NB4 (cell line): ENCODE results near the gene RNU6-9.

ENCODE experiments used
- DNase-seq: peaks from one replicate; pipeline ENCODE4 v3.0.0; 2010; ENCODE audit warnings: low read depth
- H3K4me3 ChIP-seq: one replicate; pipeline ENCODE4 v1.5.1; 2011; ENCODE audit warnings: mild to moderate bottlenecking, low read depth, low read length, moderate library complexity
- MYC ChIP-seq: IDR thresholded peaks from 2 replicates; pipeline ENCODE4 v1.6.1; 2011; ENCODE audit warnings: low read depth, low read length
- POLR2A ChIP-seq: IDR thresholded peaks from 2 replicates; pipeline ENCODE4 v1.6.1; 2011; ENCODE audit warnings: mild to moderate bottlenecking; ENCODE audit not compliant: insufficient read length; ENCODE audit errors: extremely low read depth
- TF ChIP-seq, protein P1 (sequence below): IDR thresholded peaks from one replicate; pipeline ENCODE4 v1.5.1; 2012; ENCODE audit warnings: low read depth, low read length
- TF ChIP-seq, protein P2 (sequence below): IDR thresholded peaks from 2 replicates; pipeline ENCODE4 v1.6.1; 2011; ENCODE audit warnings: low read depth, low read length

Gene RNU6-9

DNA sequence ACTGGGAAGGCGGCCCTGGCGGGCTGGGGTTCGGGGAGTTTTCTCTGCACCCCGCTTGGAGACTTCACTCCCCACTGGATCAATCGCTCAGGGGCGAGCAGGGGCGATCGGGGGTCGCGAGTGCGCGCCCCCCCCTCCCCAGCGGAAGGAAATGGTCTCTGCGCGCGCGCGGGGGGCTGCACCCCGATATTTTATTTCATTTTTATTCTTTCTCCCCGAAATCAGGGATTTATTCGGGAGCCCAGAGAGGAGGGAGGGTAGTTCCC, 33.0 kb downstream of the RNU6-9 start:
- DNase-seq = no peak
- TF ChIP-seq MYC = no peak
- no peak for TF ChIP-seq POLR2A
- TF ChIP-seq, protein P1, sequence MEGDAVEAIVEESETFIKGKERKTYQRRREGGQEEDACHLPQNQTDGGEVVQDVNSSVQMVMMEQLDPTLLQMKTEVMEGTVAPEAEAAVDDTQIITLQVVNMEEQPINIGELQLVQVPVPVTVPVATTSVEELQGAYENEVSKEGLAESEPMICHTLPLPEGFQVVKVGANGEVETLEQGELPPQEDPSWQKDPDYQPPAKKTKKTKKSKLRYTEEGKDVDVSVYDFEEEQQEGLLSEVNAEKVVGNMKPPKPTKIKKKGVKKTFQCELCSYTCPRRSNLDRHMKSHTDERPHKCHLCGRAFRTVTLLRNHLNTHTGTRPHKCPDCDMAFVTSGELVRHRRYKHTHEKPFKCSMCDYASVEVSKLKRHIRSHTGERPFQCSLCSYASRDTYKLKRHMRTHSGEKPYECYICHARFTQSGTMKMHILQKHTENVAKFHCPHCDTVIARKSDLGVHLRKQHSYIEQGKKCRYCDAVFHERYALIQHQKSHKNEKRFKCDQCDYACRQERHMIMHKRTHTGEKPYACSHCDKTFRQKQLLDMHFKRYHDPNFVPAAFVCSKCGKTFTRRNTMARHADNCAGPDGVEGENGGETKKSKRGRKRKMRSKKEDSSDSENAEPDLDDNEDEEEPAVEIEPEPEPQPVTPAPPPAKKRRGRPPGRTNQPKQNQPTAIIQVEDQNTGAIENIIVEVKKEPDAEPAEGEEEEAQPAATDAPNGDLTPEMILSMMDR = no peak
- TF ChIP-seq, protein P2, sequence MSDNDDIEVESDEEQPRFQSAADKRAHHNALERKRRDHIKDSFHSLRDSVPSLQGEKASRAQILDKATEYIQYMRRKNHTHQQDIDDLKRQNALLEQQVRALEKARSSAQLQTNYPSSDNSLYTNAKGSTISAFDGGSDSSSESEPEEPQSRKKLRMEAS = no peak

DNA sequence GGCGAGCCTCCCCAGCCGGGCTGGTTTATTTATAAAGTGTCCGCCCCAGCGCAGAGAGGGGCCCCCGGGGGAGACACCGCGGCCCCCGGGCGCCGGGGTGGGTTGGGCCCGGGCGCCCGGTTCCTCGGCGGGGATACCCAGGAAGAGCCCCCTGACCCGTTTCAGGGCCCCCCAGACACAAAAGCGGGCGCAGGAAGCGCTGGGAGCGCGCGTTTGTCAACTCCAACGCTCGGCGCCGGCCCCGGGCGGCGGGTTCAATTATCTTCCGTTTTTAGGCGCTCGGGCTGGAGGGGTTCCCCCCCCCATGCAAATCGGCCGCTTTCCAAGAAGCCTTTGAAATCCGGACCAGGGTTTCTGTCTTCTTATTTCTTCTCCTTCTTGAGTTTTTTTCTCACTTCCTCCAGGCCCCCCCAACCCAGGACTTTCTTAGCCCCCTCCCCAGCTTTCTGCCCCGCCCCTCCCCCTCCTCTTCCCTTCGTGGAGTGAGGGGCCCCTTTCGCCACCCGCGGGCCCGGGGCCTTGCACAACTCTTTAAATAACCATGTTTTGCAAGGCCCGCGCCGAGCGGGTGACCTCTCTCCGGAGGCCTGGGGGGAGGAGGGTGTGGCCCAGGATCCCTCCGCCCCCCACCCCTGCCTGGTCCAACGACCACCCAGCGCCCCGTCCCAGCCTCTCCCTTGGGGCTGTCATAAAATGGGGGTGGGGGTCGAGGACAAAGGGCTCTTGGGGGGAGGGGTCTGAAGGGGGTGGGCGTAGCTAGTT, 33.5 kb downstream of the RNU6-9 start:
- DNase-seq = peak; percentile 88
- TF ChIP-seq POLR2A = no peak
- no peak for TF ChIP-seq MYC
- TF ChIP-seq, protein P1 = no peak
- TF ChIP-seq, protein P2 = no peak
- peak overlapping the region; percentile 73 for H3K4me3 ChIP-seq

More for the DNA sequence above, 33.0 kb downstream of the RNU6-9 start:
- peak overlapping the region; percentile 73 for H3K4me3 ChIP-seq

DNA sequence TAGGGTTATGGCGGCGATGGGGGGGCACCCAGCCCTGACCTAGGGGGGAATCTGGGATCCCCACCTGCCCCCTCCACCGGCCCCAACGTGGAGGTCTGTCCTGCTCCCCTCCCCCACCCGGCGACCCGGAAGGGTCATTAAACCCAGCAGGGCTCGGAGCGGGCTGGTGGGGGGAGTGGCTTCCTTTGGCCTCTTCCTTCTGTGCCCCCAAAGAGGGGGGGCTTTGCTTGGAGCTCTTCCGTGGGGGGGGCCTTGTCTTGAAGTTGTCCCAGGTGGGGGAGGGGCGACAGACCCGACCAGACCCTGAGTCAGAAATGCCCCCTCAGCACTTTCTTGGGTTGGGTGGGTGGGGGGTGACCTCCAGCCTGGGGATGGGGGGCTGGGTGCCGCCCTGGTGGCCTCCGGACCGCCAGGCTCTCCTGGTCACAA, 34.1 kb downstream of the RNU6-9 start:
- H3K4me3 ChIP-seq = peak overlapping the region; percentile 73
- TF ChIP-seq, protein P1 = no peak
- TF ChIP-seq MYC = no peak
- TF ChIP-seq, protein P2 = no peak
- no peak for TF ChIP-seq POLR2A

DNA sequence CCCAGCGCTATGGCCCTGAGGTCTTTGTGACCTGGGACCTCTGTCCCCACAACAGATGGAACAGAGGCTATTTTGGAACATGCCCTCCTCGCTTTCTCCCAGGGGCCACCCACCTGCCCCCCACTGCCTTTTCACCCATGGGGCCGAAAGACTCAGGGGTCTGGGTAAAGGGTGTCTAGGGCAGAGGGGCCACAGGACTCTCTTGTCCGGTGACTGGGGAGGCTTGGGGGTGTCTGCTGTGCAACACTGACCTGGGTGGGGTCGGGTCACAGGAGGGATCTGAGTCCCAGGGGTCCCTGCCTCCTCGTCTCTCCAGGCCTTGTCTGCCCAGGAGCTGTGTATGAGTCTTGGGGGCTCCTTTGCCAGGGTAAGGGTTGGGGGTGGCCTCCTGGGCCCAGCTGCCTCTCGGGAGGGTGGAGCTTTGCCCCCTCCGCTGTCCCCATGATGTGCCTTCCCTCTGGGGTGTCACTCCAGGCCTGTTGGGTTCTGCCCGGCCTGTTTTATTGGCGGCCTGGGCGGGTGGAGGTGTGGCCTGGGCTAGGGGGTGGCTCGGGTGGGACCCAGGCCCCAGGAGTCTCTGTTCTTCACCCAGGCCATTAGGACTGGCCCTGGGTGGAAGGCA, 34.6 kb downstream of the RNU6-9 start:
- peak; percentile 44 for DNase-seq
- TF ChIP-seq, protein P2 = no peak
- H3K4me3 ChIP-seq = peak overlapping the region; percentile 73

More for the DNA sequence above, 34.1 kb downstream of the RNU6-9 start:
- no peak for DNase-seq

DNA sequence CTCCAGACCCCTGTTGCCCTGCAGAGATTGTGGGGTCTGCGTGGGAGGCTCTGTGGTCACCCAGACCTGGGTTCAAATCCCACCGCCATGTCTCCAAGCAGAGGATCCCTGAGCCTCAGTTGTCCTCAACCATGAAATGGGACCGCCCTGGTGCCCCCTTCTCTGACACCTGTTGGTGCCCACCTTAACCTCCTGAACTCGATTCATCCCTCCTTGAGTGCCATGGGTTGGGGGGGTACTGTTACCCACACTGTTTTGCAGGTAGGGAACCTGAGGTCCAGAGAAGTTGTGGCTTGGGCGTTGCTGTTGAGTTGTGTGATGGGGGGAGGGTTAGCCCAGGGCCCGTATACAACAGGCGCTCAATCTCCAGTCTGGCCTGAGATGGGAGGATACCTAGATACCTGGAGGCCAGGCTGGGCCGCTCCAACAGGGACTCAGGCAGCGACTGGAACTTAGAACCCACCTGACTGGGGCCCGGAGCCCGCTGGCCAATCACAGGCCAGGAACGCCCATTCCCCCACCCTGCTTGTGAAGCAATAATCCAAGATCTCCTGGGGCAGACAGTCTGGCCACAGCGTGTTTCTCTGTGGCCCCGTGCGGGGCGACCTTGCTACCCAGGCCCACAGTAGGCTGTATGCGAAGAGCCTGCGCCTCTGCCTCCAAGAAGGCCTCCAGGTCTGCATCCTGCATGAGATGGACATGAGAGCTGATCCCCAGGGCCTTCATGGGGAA, 35.4 kb downstream of the RNU6-9 start:
- H3K4me3 ChIP-seq = no peak overlapping the region

More for the DNA sequence above, 35.4 kb downstream of the RNU6-9 start:
- no peak for DNase-seq
- TF ChIP-seq MYC = no peak
- TF ChIP-seq, protein P2 = no peak
- no peak for TF ChIP-seq POLR2A
- TF ChIP-seq, protein P1 = no peak
